Esophagus muscularis mucosa (tissue), 4 donors: ENCODE results near the gene DAPK1. TPM values are rescaled to one million over a fixed set of nuclear protein-coding genes. Genes with fewer than 3 reads are reported as not detected.

ENCODE experiments used
- DNase-seq: peaks from one replicate; pipeline ENCODE4 v3.0.0-alpha.2; 2017; ENCODE audit errors: extremely low spot score
- H3K27ac ChIP-seq, 4 donors: fragments of 200-600 bp; sonication (generic); replicated peaks in 1 of 4; 1 replicate in 3 of 4; 2 replicates in 1 of 4; pipeline ENCODE4 v1.5.1; 2016 to 2019; ENCODE audit warnings: mild to moderate bottlenecking in 1 of 4
- H3K27me3 ChIP-seq, 4 donors: fragments of 200-600 bp; sonication (generic); one replicate each; pipeline versions ENCODE4 v1.5.1 to v1.6.0; 2016 to 2019
- H3K36me3 ChIP-seq, 4 donors: fragments of 200-600 bp; sonication (generic); one replicate each; pipeline ENCODE4 v1.5.1; 2016 to 2019
- H3K4me1 ChIP-seq, 4 donors: fragments of 200-600 bp; sonication (generic); one replicate each; pipeline ENCODE4 v1.5.1; 2016 to 2019
- H3K4me3 ChIP-seq, 4 donors: fragments of 200-600 bp; sonication (generic); 1 replicate in 2 of 4; 2 replicates in 2 of 4; pipeline ENCODE4 v1.5.1; 2016 to 2019; ENCODE audit warnings: mild to moderate bottlenecking in 4 of 4, moderate library complexity in 1 of 4
- H3K9me3 ChIP-seq, 4 donors: fragments of 200-600 bp; sonication (generic); 1 replicate in 3 of 4; 2 replicates in 1 of 4; pipeline ENCODE4 v1.5.1; 2016 to 2019
- CTCF ChIP-seq, 3 experiments: fragments of 200-600 bp in 2 of 3; fragments of 450-650 bp in 1 of 3; sonication (generic) in 2 of 3; IDR thresholded peaks; one replicate each; pipeline ENCODE4 v1.5.1; 2017 to 2019; ENCODE audit warnings: antibody characterized with exemption in 3 of 3, mild to moderate bottlenecking in 2 of 3, moderate library complexity in 1 of 3
- EP300 ChIP-seq: sonication (generic); formaldehyde crosslinking; IDR thresholded peaks from one replicate; pipeline ENCODE4 v1.6.1; 2017; ENCODE audit warnings: antibody characterized with exemption
- POLR2A ChIP-seq: fragments of 450-650 bp; IDR thresholded peaks from one replicate; pipeline ENCODE4 v1.6.1; 2017; ENCODE audit warnings: antibody characterized with exemption, moderate library complexity, mild to moderate bottlenecking, low read depth
- POLR2AphosphoS5 ChIP-seq, 2 donors: sonication (generic); formaldehyde crosslinking; IDR thresholded peaks; one replicate each; pipeline ENCODE4 v1.6.1; 2017; ENCODE audit warnings: antibody characterized with exemption in 2 of 2
- WGBS: methylation state at CpG from one replicate; pipeline ENCODE4 v1.1.5; 2018; 5-methylcytosine and 5-hydroxymethylcytosine counted together
- intact Hi-C: fragments of 100-400 bp; cut with DNase I; formaldehyde crosslinking; loops from one replicate; pipeline ENCODE4 v1.15.1; 2023
- total RNA-seq, 4 donors: library from RNA; depleted of rRNA; stranded (reverse); fragments of >200 nt; gene quantifications; one replicate each; pipeline versions ENCODE4 v1.1.0 to v1.2.1, GENCODE V29; 2016

The DAPK1 gene
- total RNA-seq, 4 donors from 2014 or later = 51.7 to 96.8 (median 80.7) TPM

DNA sequence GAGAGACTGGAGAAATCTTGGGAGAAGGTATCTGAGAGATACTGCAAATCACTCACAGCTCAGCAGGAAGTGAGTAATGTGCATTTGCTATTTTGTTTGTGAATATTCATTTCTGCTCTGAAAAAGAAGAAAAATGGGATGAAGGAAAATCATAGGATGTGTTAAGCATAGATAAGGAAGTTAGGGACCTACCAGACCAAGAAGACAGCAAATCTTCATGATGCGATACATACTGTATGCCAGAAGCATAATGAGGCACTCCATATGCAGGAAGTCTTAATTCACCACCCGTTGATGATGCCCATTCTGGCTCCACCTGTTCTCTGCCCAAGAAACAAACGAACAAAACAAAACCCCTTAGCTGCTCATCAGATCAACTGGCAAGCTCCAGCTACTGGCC is 6.1 kb upstream of the DAPK1 start:
- no peak for TF ChIP-seq CTCF (IDR thresholded peaks at IDR 0.05)
- DNase-seq = no peak
- H3K27me3 ChIP-seq = no peaks in the 10 kb centered on the region
- WGBS = 63% methylated on average over 3 of the region's 3 CpGs
- no peaks in the 10 kb centered on the region for H3K9me3 ChIP-seq
- no peak overlapping the region for H3K27ac ChIP-seq
- no peaks in the 10 kb centered on the region for H3K4me1 ChIP-seq
- H3K36me3 ChIP-seq = no peaks in the 10 kb centered on the region
- intact Hi-C loops = no loop called here
- no peak overlapping the region for H3K4me3 ChIP-seq

- intact Hi-C loops = no loop called here
- Histone ChIP-seq H3K27me3 (no peaks in the 10 kb centered on the region), H3K27ac (no peak overlapping the region), H3K4me1 (peaks cover 0 to 10% (median 6%) of the 10 kb centered on the region in 4 donors), H3K9me3 (no peaks in the 10 kb centered on the region), H3K36me3 (no peaks in the 10 kb centered on the region), H3K4me3 (no peak overlapping the region)
- DNase-seq = no peak
- WGBS = 71% methylated on average over 3 of the region's 3 CpGs
- no peak for TF ChIP-seq CTCF (IDR thresholded peaks at IDR 0.05)
- no peak for TF ChIP-seq POLR2A
- no peak for TF ChIP-seq EP300
- TF ChIP-seq POLR2AphosphoS5 (IDR thresholded peaks at IDR 0.05) = no peak
Observed at GRCh38 chr9:87492642-87493041, 5.0 kb upstream of the DAPK1 start.

- intact Hi-C loops = loop anchor here (5.0 kb wide), 2 partner anchors 147 to 162 kb away; no protein-coding TSS in a partner anchor
- H3K27ac ChIP-seq = no peak overlapping the region
Observed at GRCh38 chr9:87494970-87495471, 2.6 kb upstream of the DAPK1 start.

DNA sequence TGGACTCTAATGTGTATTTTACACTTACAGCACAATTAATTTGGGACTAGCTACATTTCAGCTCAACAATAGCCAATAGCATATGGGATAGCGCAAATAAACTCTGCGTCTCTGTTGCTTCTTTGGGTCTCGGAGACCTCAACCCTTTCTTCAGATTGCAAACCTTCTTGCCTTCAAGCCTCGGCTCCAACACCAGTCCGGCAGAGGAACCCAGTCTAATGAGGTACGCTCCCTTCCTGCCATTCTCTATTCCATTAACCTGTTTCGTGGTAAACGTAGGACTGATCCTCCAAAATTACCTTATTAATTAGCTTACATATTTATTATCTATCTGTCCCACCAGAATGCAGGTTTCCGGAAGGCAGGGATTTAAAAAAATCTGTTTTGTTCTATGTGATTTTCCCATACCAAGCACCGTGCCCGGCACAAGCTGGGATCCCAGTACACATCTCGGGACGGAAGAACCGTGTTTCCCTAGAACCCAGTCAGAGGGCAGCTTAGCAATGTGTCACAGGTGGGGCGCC is 525 bp upstream of the DAPK1 start:
- intact Hi-C loops = loop anchor here (5.0 kb wide), 2 partner anchors 145 to 160 kb away; no protein-coding TSS in a partner anchor
- H3K27me3 ChIP-seq = peaks cover 0 to 4% (median 0%) of the 10 kb centered on the region in 4 donors
- 25% methylated on average over 14 of the region's 15 CpGs for WGBS
- H3K4me1 ChIP-seq = peaks cover 6 to 38% (median 33%) of the 10 kb centered on the region in 4 donors
- H3K9me3 ChIP-seq = no peaks in the 10 kb centered on the region
- DNase-seq = no peak
- no peaks in the 10 kb centered on the region for H3K36me3 ChIP-seq
- peak overlapping the region; percentile 88 to 94 (median 93) for H3K27ac ChIP-seq
- H3K4me3 ChIP-seq = peak overlapping the region; percentile 77 to 98 (median 95)
- TF ChIP-seq POLR2A (no peak), CTCF (IDR thresholded peaks at IDR 0.05) (no peak), EP300 (no peak), POLR2AphosphoS5 (IDR thresholded peaks at IDR 0.05) (no peak)

More at GRCh38 chr9:87494970-87495471, 2.6 kb upstream of the DAPK1 start:
- DNase-seq = no peak
- Histone ChIP-seq H3K36me3 (no peaks in the 10 kb centered on the region), H3K27me3 (peaks cover 0 to 4% (median 0%) of the 10 kb centered on the region in 4 donors), H3K4me3 (no peak overlapping the region), H3K4me1 (peaks cover 6 to 20% (median 12%) of the 10 kb centered on the region in 4 donors), H3K9me3 (no peaks in the 10 kb centered on the region)
- TF ChIP-seq EP300 = no peak
- TF ChIP-seq CTCF (IDR thresholded peaks at IDR 0.05) = no peak
- TF ChIP-seq POLR2AphosphoS5 (IDR thresholded peaks at IDR 0.05) = no peak
- TF ChIP-seq POLR2A = no peak
- WGBS = 21% methylated on average over 2 of the region's 2 CpGs
